GM12874 (cell line): ENCODE data around the gene DLL4.

Experiments used
- TF ChIP-seq, protein P1 (sequence below): IDR thresholded peaks from 2 replicates; pipeline ENCODE4 v1.5.1; 2011; ENCODE audit warnings: low read depth, mild to moderate bottlenecking, control low read depth, low read length, moderate library complexity; ENCODE audit not compliant: insufficient read depth

DLL4 gene

DNA sequence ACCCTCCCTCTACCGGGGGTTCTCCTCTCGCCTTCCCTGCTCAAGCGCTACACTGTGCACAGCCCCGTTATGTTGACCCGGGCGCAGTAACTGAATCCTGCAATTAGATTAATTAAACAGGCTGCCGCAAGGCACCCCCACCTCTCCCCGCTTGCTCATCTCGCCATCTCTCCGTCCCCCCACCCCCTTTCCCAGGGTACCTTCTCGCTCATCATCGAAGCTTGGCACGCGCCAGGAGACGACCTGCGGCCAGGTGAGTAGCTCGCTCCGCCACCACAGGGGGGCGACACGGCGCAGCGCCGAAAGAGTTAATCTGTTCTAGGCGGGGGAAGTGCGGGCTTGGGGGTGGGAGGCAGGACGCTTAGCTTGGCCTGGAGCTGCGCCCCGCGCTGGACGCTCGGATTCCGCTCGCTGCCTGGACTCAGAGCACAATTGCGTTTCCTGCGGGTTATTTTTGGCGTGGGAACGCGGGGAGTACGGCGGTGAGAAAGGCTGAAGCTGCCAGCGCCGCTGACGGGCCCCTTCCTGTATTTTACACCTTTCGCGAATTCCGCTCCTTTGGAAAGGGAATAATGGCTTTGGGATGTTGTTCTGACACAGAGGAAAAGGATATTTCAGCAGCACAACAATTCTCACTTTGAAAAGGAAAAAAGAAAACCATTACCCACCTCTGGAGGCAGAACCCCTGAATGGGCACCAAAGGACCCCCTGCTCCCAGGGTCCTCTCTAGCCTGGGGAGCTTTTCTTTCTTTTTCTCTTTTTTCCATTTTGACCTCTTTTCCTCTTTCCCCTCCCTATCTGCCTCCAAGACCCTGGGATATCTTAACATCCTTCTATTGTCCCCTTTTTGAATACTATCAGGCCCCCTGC, 1.5 kb downstream of the DLL4 start:
- TF ChIP-seq, protein P1, sequence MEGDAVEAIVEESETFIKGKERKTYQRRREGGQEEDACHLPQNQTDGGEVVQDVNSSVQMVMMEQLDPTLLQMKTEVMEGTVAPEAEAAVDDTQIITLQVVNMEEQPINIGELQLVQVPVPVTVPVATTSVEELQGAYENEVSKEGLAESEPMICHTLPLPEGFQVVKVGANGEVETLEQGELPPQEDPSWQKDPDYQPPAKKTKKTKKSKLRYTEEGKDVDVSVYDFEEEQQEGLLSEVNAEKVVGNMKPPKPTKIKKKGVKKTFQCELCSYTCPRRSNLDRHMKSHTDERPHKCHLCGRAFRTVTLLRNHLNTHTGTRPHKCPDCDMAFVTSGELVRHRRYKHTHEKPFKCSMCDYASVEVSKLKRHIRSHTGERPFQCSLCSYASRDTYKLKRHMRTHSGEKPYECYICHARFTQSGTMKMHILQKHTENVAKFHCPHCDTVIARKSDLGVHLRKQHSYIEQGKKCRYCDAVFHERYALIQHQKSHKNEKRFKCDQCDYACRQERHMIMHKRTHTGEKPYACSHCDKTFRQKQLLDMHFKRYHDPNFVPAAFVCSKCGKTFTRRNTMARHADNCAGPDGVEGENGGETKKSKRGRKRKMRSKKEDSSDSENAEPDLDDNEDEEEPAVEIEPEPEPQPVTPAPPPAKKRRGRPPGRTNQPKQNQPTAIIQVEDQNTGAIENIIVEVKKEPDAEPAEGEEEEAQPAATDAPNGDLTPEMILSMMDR: peak; percentile 84

DNA sequence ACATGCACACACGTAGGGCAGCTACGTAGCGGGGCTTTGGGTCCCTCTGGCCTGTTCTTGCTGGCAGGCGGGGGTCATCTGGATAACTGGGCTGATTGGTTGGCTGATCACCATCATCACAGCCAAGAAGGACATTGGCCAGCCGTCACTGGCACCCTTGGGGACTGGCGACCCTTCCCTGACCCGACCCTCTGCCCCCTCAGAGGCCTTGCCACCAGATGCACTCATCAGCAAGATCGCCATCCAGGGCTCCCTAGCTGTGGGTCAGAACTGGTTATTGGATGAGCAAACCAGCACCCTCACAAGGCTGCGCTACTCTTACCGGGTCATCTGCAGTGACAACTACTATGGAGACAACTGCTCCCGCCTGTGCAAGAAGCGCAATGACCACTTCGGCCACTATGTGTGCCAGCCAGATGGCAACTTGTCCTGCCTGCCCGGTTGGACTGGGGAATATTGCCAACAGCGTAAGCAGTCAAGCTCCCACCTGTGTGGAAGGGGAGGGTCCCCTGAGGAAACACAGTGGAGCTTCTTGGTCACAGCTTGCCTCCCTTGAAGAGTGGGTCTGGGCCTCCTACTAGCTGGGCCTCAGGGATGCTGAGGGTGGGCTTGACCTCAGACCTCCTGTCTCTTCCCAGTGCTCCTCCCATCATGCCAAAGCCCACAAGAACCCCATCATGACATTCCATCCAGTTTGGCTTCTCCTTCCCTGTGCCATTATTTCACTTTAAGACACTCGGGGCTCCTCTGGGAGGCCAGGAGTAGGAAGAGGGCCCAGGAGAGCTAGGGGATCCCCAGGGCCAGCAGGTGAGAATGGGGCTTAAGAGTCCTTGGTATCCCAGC, 2.4 kb downstream of the DLL4 start:
- TF ChIP-seq, protein P1: no peak

DNA sequence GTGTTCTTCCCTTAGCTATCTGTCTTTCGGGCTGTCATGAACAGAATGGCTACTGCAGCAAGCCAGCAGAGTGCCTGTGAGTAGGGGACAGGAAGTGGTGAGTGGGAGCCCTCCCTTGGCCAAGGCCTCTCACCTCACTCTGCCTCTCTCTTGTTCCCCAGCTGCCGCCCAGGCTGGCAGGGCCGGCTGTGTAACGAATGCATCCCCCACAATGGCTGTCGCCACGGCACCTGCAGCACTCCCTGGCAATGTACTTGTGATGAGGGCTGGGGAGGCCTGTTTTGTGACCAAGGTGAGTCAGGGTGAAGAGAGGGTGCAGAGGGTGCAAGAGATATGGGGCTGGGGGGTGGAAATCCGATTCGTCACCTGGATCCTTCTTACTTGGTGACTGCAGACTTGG, 3.0 kb downstream of the DLL4 start:
- TF ChIP-seq, protein P1: no peak

DNA sequence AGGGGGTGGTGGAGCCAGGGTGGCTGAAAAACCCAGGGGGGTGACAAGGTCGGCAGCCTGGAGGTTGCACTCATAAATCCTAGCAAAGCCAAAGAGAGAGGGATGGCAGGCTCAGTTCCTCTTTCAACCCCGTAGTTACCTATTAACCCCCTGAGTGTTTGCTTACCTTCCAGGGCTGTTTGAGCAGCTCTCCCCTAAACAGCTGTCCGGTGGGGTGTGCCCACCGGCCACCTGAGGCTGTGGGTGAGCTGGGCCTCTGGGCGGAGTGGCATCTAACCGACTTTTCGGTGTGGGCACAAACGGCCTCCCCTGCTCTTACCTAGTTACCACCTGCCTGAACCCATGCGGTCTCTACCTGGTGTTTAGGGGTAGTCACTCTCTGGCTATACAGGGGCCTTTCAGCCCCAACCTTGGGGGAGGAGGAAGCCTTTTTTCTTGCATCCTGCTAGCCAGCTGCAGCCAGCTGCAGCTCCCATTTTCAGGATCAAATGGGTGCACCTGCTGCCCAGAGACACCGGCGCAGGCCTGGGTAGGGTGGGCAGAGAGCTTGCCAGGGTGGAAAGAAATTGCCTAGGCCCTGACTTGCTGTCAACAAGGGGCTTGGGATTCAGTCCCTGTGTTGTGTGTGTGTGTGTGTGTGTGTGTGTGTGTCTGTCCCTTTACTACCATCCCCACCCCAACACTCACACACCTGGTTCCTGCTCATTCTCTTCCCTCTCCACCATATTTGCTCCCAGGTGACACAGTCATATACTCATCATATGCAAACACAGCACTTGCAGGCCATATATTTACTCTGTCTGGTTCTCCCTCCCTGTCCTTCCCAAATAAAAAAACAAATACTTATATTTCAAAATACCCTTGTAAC, 3.7 kb downstream of the DLL4 start:
- TF ChIP-seq, protein P1: no peak

DNA sequence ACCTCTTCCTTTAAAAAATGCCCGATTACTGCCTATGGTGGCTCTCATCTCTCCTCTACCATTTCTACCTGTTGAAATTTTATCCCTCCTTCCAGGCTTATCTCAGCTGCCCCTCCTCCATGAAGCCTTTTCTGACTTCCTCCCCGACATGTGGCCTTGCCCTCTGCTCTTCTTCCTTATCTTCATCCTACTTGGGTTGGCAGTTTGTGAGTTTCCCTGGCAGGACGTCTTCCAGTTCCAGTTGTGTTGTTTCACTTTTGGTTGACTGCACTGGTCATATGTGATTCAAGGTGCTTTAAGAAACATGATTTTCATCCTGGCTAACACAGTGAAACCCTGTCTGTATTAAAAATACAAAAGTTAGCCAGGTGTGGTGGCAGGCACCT, 4.4 kb downstream of the DLL4 start:
- TF ChIP-seq, protein P1: no peak

DNA sequence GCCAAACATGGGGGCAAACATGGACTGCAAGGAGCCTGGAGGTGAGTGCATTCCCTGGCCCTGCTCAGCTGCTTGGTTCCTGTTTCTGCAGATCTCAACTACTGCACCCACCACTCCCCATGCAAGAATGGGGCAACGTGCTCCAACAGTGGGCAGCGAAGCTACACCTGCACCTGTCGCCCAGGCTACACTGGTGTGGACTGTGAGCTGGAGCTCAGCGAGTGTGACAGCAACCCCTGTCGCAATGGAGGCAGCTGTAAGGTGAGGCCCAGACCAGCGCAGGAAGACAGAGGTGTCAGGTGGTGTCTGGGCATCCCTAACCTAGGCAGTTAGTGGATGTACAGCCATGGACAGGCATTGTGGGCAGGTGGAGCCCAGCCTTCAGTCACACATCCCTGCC, 5.3 kb downstream of the DLL4 start:
- TF ChIP-seq, protein P1: no peak
